Thoracic aorta (tissue), 2 donors: ENCODE measurements around the gene SIX5. TPM values are rescaled to one million over a fixed set of nuclear protein-coding genes. Genes with fewer than 3 reads are reported as not detected.
A peak's percentile ranks its signal among the peaks of the same experiment; 100 is the strongest.

Source experiments
- ATAC-seq: fragments of 150-250 bp; one replicate; pipeline ENCODE4 v1.8.0; 2017; ENCODE audit warnings: low read depth; ENCODE audit not compliant: insufficient number of reproducible peaks, low FRiP score
- DNase-seq: peaks from one replicate; pipeline ENCODE4 v3.0.0-alpha.2; 2020; ENCODE audit warnings: low spot score
- H3K27ac ChIP-seq, 2 donors: fragments of 200-600 bp; sonication (generic); 1 replicate in 1 of 2; 2 replicates in 1 of 2; pipeline ENCODE4 v1.5.1; 2016; ENCODE audit warnings: mild to moderate bottlenecking in 2 of 2, moderate library complexity in 2 of 2
- H3K27me3 ChIP-seq: fragments of 200-600 bp; sonication (generic); replicated peaks from 2 replicates; pipeline ENCODE4 v1.6.0; 2016; ENCODE audit warnings: mild to moderate bottlenecking; ENCODE audit not compliant: insufficient read depth
- H3K36me3 ChIP-seq: fragments of 200-600 bp; sonication (generic); one replicate; pipeline ENCODE4 v1.5.1; 2016
- H3K4me1 ChIP-seq, 2 donors: fragments of 200-600 bp; sonication (generic); 1 replicate in 1 of 2; 2 replicates in 1 of 2; pipeline versions ENCODE4 v1.5.1 to v1.6.0; 2016; ENCODE audit warnings: low read depth in 2 of 2, mild to moderate bottlenecking in 1 of 2; ENCODE audit not compliant: control insufficient read depth in 1 of 2
- H3K4me3 ChIP-seq: fragments of 200-600 bp; sonication (generic); 2 replicates; pipeline ENCODE4 v1.5.1; 2016; ENCODE audit warnings: mild to moderate bottlenecking
- H3K9me3 ChIP-seq: fragments of 200-600 bp; sonication (generic); 2 replicates; pipeline ENCODE4 v1.5.1; 2016
- CTCF ChIP-seq: fragments of 200-600 bp; sonication (generic); IDR thresholded peaks from one replicate; pipeline ENCODE4 v1.5.1; 2019; ENCODE audit warnings: antibody characterized with exemption
- total RNA-seq, 2 donors: library from RNA; depleted of rRNA; stranded (reverse); fragments of >200 nt; gene quantifications; one replicate each; pipeline versions ENCODE4 v1.1.0 to v1.2.3, GENCODE V29; 2016

The SIX5 gene
- total RNA-seq, 2 donors from 2014 or later = 15.0 to 29.9 TPM

- ATAC-seq (no peak), DNase-seq (no peak)
- Histone ChIP-seq H3K4me3 (peak overlapping the region; percentile 63), H3K4me1 (peaks cover 0 to 17% of the 10 kb centered on the region in 2 donors), H3K9me3 (no peaks in the 10 kb centered on the region), H3K27me3 (no peaks in the 10 kb centered on the region), H3K27ac (peak overlapping the region; percentile 6 to 22), H3K36me3 (peaks cover under 1% of the 10 kb centered on the region)
- no peak for TF ChIP-seq CTCF
Observed at GRCh38 chr19:45815481-45816216, 46.6 kb upstream of the SIX5 start.

- Histone ChIP-seq H3K27me3 (no peaks in the 10 kb centered on the region), H3K36me3 (no peaks in the 10 kb centered on the region), H3K4me1 (peaks cover 0 to 17% of the 10 kb centered on the region in 2 donors), H3K27ac (peak within 1 kb of the TSS; percentile 6 to 22), H3K9me3 (no peaks in the 10 kb centered on the region), H3K4me3 (peak within 1 kb of the TSS; percentile 63)
- TF ChIP-seq CTCF = no peak
- DNase-seq = no peak
- no peak for ATAC-seq
Observed at GRCh38 chr19:45814851-45815480, 45.9 kb upstream of the SIX5 start, which contains the start of gene RSPH6A. RSPH6A (minus strand) TSS chr19:45815308; CDS start chr19:45815176, 132 bp downstream.

DNA sequence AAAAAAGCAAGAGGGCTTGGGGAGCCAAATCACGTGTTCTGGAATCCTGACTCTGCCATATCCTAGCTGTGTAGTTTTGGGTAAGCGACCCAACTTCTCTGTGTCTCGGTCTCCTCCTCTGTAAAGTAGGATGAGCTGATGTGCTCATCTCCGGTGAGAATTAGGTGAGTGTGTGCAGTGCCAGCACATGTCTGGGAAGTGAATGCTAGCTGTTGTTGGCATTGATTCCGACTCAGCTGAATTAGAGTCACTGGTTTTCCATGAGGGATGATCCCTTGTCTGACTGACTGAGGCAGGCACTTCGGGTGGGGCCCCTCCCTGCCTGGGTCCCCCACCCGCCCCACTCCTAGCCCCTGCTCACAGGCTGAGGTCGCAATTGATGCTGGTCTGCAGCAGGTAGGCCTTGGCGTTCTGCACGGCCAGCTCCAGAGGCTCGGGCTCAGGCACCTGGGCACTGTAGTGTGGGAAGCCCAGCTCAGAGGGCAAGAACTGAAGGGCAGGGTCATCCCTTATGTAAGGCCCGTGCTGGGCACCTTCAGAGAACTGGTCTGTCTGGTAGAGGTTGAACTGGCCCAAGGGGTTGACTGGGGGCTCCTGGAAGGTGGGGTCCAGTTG is 45.2 kb upstream of the SIX5 start:
- H3K27me3 ChIP-seq = no peaks in the 10 kb centered on the region
- H3K4me3 ChIP-seq = no peak overlapping the region
- TF ChIP-seq CTCF = no peak
- H3K36me3 ChIP-seq = no peaks in the 10 kb centered on the region
- ATAC-seq = no peak
- H3K4me1 ChIP-seq = peaks cover 0 to 23% of the 10 kb centered on the region in 2 donors
- DNase-seq = no peak
- no peak overlapping the region for H3K27ac ChIP-seq
- H3K9me3 ChIP-seq = no peaks in the 10 kb centered on the region

GRCh38 chr19:45812297-45812696 is 43.2 kb upstream of the SIX5 start:
- Histone ChIP-seq H3K9me3 (no peaks in the 10 kb centered on the region), H3K4me1 (peaks cover 0 to 23% of the 10 kb centered on the region in 2 donors), H3K27me3 (no peaks in the 10 kb centered on the region), H3K27ac (no peak overlapping the region), H3K4me3 (no peak overlapping the region), H3K36me3 (no peaks in the 10 kb centered on the region)
- no peak for TF ChIP-seq CTCF
- ATAC-seq (no peak), DNase-seq (no peak)

DNA sequence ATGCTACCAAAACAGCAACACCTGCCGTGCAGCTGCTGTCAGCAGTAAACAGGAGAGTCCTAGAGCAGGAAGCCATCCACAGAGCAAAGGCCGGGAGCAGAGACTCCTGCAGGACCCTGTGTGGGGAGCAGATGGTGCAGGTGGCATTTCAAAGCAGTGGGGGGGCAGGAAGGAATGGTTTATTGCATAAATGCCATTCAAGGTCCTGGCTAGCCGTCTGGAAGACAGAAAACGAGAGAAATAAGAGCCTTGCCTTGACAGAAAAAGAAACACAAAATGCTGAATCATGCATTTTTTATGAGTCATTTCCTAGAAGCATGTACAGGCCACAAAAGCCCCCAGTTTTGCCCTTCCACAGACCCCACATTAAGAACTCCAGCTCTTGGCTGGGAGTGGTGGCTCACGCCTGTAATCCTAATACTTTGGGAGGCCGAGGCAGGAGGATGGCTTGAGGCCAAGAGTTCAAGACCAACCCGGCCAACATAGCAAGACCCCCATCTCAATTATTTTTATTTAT is 40.6 kb upstream of the SIX5 start:
- Histone ChIP-seq H3K4me1 (peaks cover 0 to 11% of the 10 kb centered on the region in 2 donors), H3K9me3 (no peaks in the 10 kb centered on the region), H3K27me3 (no peaks in the 10 kb centered on the region), H3K27ac (no peak overlapping the region), H3K4me3 (no peak overlapping the region), H3K36me3 (no peaks in the 10 kb centered on the region)
- TF ChIP-seq CTCF = no peak
- DNase-seq (no peak), ATAC-seq (no peak)
